ENCODE measurements around the gene SLA2.
"Not testable (repeated sequence)": the region's sequence is repeated elsewhere in the genome, so short reads cannot be mapped to it uniquely, and the experiment has no call there.

SLA2 gene

DNA sequence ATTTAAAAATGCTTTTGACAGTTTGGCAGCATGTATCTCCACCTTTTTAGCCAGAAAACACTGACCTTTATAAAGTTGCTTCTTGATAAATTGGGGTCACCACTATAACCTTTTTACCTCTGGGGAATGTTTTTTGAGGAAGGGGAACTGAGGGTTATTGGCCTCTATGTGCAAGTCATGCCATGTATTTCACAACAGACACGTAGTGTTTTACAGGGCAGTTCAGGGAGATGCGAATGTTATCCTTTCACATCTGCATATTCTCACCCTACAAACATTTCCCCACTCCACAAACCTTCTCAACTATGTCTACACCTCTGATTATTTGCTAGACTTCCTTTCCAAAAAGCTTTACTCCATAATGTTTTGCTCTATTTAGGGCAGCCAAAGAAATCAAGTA is 17.0 kb upstream of the SLA2 start:
- Mint-ChIP-seq H3K27ac (no peak overlapping the region), H3K9me3 (no peaks in the 10 kb centered on the region), H3K4me1 (ENCODE audit: low read depth) (peaks cover 14% of the 10 kb centered on the region), H3K4me3 (no peak overlapping the region), H3K27me3 (ENCODE audit: low read depth) (no peaks in the 10 kb centered on the region), H3K36me3 (ENCODE audit: low read depth) (peaks cover 27% of the 10 kb centered on the region)
- no peak for DNase-seq (ENCODE audit: low spot score)

DNA sequence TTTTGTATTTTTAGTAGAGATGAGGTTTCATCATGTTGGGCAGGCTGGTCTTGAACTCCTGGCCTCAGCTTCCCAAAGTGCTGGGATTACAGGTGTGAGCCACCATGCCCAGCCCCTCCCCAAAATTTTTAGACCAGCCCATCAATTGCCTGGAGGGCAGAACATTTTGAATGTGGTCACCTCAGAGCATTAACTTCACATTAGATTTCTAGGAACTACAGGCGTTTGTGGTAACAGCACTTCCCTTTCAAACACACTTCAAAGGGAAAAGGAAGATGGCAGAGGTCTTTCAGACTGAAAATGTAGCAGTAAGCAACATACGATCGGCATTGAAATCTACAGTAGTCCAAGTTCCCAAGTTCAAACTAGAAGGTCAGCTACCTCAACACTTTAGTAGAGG is 12.3 kb upstream of the SLA2 start:
- Mint-ChIP-seq H3K4me1 (ENCODE audit: low read depth) (peaks cover 26% of the 10 kb centered on the region), H3K36me3 (ENCODE audit: low read depth) (peaks cover 23% of the 10 kb centered on the region), H3K4me3 (peak overlapping the region; percentile 75)

DNA sequence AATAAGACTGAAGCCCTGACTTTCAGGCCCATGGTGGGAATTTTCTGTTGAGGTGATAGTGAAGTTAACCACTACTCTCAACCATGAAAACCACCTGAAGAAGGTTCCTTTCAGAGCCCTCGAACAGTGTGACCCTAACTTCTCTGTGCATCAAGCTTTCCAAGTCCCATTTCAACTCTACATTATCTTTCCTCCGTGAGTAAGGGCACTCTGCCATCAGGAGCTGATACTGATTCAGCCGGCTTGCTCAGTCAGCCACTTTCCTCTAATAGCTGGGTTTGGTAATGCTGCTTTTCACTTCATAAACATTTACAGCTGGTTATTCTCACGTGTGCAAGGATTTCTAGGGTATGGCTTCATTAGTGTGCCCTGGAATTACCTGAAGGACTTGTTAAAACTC is 10.7 kb upstream of the SLA2 start:
- Mint-ChIP-seq H3K9me3 (no peaks in the 10 kb centered on the region), H3K36me3 (ENCODE audit: low read depth) (peaks cover 26% of the 10 kb centered on the region), H3K27me3 (ENCODE audit: low read depth) (no peaks in the 10 kb centered on the region), H3K27ac (no peak overlapping the region), H3K4me1 (ENCODE audit: low read depth) (peaks cover 26% of the 10 kb centered on the region), H3K4me3 (no peak overlapping the region)
- DNase-seq (ENCODE audit: low spot score) = no peak

More for the DNA sequence above, 12.3 kb upstream of the SLA2 start:
- Mint-ChIP-seq H3K27me3 (ENCODE audit: low read depth) (no peaks in the 10 kb centered on the region), H3K27ac (peak overlapping the region; percentile 85), H3K9me3 (no peaks in the 10 kb centered on the region)
- DNase-seq (ENCODE audit: low spot score) = no peak

DNA sequence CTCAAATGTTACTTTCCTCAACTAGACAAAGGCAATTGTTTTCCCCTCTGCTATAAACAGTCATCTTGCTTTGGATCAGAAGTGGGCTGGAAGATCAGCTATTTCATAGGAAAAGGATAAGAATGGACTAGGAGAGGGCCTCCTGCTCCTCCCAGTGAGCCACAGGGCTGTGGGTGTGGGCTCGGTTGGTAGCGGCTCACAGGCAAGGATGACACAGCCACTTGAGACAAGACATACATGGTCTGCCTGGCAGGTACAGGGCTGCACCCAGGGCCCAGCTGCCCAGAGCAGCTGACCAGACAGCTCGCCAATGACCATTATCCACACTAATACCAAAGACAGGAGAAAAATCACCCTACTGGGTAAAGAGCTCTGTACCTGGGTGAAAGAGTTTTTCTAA is 9.0 kb upstream of the SLA2 start:
- H3K27ac Mint-ChIP-seq = no peak overlapping the region
- no peak for DNase-seq (ENCODE audit: low spot score)
- H3K9me3 Mint-ChIP-seq = no peaks in the 10 kb centered on the region
- H3K4me3 Mint-ChIP-seq = no peak overlapping the region
- peaks cover 22% of the 10 kb centered on the region for H3K4me1 Mint-ChIP-seq (ENCODE audit: low read depth)
- H3K27me3 Mint-ChIP-seq (ENCODE audit: low read depth) = no peaks in the 10 kb centered on the region
- H3K36me3 Mint-ChIP-seq (ENCODE audit: low read depth) = peaks cover 23% of the 10 kb centered on the region

DNA sequence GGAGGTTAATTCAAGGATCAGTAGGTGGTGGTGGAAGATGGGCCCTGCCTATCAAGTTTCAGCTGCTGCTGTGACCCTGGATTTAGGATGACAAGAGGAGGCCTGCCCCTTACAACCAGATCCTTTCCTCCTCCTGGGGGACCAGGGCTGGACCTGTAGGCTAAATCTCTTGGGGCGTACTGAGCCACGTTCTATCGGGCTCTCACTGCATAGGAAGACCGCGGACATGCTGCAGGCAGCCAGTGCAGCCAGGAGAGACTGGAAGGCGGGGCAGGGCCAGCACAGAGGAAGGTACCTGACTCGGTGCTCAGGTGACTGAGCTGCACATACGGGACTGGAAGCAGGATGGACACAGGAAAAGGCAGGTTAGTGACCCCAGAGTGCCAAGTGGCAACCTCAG is 8.5 kb upstream of the SLA2 start:
- Mint-ChIP-seq H3K4me1 (ENCODE audit: low read depth) (peaks cover 22% of the 10 kb centered on the region), H3K4me3 (no peak overlapping the region), H3K9me3 (no peaks in the 10 kb centered on the region), H3K27ac (no peak overlapping the region), H3K36me3 (ENCODE audit: low read depth) (peaks cover 23% of the 10 kb centered on the region), H3K27me3 (ENCODE audit: low read depth) (no peaks in the 10 kb centered on the region)
- DNase-seq (ENCODE audit: low spot score) = no peak

DNA sequence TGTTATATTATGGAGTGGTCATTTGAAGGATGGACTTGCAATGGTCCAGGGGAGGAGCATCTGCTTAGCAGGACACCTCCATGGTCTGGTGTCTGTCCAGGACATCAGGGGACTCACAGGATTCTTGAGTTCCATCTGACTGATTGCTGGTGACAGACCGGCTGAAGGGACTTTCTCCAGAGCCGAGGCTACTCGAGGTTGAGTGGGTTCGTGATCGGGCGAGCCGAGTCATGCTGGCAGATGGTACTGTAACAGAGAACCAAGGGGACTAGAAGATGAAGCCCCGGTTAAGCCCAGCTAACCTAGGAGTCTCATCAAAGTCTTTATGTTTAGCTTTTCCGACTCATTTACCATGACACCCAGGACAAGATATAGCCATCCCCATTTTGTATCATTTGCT is 7.5 kb upstream of the SLA2 start:
- peaks cover 16% of the 10 kb centered on the region for H3K4me1 Mint-ChIP-seq (ENCODE audit: low read depth)
- no peaks in the 10 kb centered on the region for H3K27me3 Mint-ChIP-seq (ENCODE audit: low read depth)
- DNase-seq (ENCODE audit: low spot score) = no peak
- H3K36me3 Mint-ChIP-seq (ENCODE audit: low read depth) = peaks cover 19% of the 10 kb centered on the region
- no peak overlapping the region for H3K27ac Mint-ChIP-seq
- no peaks in the 10 kb centered on the region for H3K9me3 Mint-ChIP-seq
- H3K4me3 Mint-ChIP-seq = no peak overlapping the region

DNA sequence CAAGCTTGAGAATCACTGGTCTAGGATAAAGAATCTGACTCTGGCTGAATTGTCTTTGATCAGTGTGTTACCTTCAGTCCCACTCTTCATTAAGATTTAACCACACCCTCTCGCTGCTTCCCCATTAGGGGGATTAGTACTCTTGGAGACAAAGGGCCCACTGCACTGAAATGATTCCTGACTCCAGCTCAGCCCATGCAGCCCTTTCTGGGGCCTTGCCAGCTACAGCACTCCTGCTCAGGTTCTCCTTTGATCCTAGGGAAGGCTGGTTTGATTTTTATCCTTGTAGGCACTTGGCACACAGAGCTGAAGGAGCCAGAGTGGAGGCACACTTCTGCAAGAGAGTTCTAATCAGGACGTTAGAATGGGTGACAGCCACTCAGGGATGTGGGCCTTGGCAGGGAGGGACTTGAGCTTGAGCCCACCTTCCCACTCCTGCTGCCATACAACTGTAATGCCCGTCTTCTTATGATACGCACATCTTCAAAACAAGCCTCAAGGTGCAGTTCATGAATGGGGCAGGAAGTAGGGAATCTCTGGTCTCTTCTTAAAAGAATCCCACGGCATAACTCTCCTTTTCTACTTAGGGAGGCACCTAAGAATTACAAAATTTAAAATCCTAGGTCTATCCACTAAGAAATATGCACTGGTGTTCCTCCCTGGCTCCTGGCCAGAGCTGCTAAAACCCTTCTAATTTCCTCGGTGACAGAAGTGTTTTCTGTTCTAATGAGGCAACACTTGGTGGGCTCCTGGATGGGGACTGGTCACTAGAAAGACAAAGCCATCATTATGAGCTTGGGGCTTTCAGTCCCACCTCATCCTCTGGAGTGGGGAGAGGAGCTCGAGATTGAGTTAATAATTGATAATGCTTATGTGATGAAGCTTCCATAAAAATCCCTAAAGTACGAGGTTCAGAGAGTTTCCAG is 1.5 kb upstream of the SLA2 start:
- Mint-ChIP-seq H3K4me1 (ENCODE audit: low read depth) (peaks cover 31% of the 10 kb centered on the region), H3K27ac (peak overlapping the region; percentile 69), H3K9me3 (no peaks in the 10 kb centered on the region), H3K27me3 (ENCODE audit: low read depth) (no peaks in the 10 kb centered on the region), H3K36me3 (ENCODE audit: low read depth) (peaks cover 21% of the 10 kb centered on the region), H3K4me3 (peak overlapping the region; percentile 53)
- DNase-seq (ENCODE audit: low spot score) = no peak

DNA sequence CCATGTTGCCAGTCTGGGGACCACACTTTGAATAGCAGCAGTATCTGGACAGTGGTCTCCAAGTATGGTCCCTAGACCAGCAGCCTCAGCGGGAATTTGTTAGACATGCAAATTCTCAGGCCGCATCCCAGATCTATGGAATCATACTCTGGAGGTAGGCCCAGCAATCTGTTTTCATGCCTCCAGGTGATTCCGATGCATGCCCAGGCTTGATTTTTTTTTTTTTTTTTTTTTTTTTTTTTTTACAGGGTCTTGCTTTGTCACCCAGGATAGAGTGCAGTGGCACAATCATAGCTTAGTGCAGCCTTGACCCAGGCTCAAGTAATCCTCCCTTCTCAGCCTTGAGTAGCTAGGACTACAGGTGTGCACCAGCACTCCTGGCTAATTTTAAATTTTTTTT is 682 bp upstream of the SLA2 start:
- Mint-ChIP-seq H3K27ac (peak overlapping the region; percentile 97), H3K9me3 (no peaks in the 10 kb centered on the region), H3K4me3 (peak overlapping the region; percentile 99), H3K36me3 (ENCODE audit: low read depth) (peaks cover 27% of the 10 kb centered on the region), H3K4me1 (ENCODE audit: low read depth) (peaks cover 35% of the 10 kb centered on the region), H3K27me3 (ENCODE audit: low read depth) (no peaks in the 10 kb centered on the region)
- DNase-seq (ENCODE audit: low spot score) = no peak

DNA sequence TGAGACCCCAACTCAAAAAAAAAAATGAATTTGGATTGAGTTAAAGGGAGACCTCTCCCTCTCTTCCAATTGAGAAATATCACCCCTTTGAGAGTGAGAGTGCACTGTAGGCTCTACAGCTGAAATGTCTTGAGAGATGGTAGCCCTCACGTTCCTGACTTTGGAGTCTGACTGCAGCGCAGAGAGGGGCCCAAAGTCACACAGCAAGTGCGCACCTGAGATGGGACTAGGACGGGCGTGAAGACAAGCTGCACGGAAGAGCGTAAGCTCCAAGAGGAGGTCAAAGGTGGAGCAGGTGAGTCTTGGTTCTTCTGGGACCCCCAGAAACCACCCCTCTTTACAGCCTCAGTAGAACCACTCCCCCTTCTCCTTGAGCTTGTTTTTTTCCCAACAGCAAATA is 643 bp downstream of the SLA2 start:
- H3K9me3 Mint-ChIP-seq = no peaks in the 10 kb centered on the region
- peaks cover 32% of the 10 kb centered on the region for H3K36me3 Mint-ChIP-seq (ENCODE audit: low read depth)
- peak overlapping the region; percentile 99 for H3K4me3 Mint-ChIP-seq
- peaks cover 35% of the 10 kb centered on the region for H3K4me1 Mint-ChIP-seq (ENCODE audit: low read depth)
- DNase-seq (ENCODE audit: low spot score) = no peak
- H3K27me3 Mint-ChIP-seq (ENCODE audit: low read depth) = no peaks in the 10 kb centered on the region
- H3K27ac Mint-ChIP-seq = peak overlapping the region; percentile 97

DNA sequence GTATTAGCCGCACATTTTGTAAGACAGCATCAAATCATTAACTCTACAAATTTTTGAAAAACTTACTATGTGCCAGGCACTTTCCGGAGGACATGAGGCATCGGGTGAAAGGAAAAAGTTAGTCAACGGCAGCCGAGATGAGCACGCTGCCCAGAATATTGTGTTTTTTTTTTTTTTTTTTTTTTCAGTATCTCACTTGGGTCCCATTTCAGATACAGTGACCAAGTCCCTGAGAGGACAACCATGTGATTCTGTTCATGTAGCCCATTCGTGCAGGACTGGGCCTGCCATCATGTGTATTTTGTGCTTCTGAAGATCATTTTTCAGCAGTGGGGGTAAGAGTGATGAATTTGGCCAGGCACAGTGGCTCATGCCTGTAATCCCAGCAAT is 1.3 kb downstream of the SLA2 start:
- no peak for DNase-seq (ENCODE audit: low spot score)
- no peaks in the 10 kb centered on the region for H3K27me3 Mint-ChIP-seq (ENCODE audit: low read depth)
- peaks cover 35% of the 10 kb centered on the region for H3K4me1 Mint-ChIP-seq (ENCODE audit: low read depth)
- no peaks in the 10 kb centered on the region for H3K9me3 Mint-ChIP-seq
- peaks cover 33% of the 10 kb centered on the region for H3K36me3 Mint-ChIP-seq (ENCODE audit: low read depth)
- H3K27ac Mint-ChIP-seq = peak overlapping the region; percentile 97
- H3K4me3 Mint-ChIP-seq = peak overlapping the region; percentile 99

DNA sequence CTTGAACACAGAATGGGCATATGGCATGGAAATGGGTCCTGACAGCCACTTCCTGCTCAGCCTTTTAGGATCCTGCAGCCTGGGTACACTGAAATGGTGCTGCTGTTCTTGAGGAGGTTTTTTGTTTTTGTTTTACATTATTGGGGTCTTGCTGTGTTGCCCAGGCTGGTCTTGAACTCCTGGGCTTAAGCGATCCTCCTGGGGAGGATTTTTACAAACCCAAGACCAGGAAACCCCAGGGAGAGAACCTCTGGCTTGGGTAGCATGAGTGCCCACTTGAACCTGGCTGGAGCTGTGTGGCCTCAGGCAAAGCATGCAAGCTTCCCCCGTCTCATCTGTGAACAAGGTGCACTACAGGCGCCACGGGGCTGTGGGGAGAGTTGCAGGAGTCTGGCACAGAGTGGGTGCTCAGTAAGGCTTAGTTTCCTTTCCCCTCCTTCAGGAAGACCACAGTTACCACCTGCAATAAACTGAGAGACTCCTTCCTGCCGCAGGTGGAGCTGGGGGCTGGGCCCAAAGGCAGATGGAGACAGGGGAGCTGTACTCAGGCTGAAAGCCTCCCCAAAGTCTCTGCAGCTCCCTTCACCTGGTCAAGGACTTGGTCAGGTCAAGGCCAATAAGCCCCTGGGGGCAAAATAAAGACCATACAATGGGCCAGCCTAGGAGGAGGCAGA is 1.8 kb downstream of the SLA2 start:
- Mint-ChIP-seq H3K4me3 (peak overlapping the region; percentile 99), H3K4me1 (ENCODE audit: low read depth) (peaks cover 35% of the 10 kb centered on the region), H3K9me3 (no peaks in the 10 kb centered on the region), H3K36me3 (ENCODE audit: low read depth) (peaks cover 36% of the 10 kb centered on the region), H3K27me3 (ENCODE audit: low read depth) (no peaks in the 10 kb centered on the region), H3K27ac (peak overlapping the region; percentile 97)
- peak; percentile 58 for DNase-seq (ENCODE audit: low spot score)

DNA sequence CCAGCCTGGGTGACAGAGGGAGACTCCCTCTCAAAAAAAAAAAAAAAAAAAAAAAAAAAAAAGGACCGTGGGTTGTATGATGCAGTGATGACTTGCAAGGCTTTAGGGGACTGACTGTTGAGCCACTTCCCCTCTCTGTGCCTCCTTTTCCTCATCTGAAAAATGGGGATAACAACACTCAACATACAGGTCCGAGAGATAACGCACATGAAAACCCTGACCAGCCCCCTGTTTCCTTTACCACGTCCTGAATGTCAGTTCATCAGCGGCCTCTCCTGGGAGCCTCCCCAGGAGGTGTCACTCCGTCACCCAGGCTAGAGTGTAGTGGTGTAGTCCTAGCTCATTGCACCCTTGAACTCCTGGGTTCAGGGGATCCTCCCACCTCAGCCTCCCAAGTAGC is 3.9 kb downstream of the SLA2 start:
- H3K27ac Mint-ChIP-seq = peak overlapping the region; percentile 63
- no peaks in the 10 kb centered on the region for H3K9me3 Mint-ChIP-seq
- H3K36me3 Mint-ChIP-seq (ENCODE audit: low read depth) = peaks cover 48% of the 10 kb centered on the region
- no peaks in the 10 kb centered on the region for H3K27me3 Mint-ChIP-seq (ENCODE audit: low read depth)
- peaks cover 34% of the 10 kb centered on the region for H3K4me1 Mint-ChIP-seq (ENCODE audit: low read depth)
- DNase-seq (ENCODE audit: low spot score) = no peak
- peak overlapping the region; percentile 99 for H3K4me3 Mint-ChIP-seq

DNA sequence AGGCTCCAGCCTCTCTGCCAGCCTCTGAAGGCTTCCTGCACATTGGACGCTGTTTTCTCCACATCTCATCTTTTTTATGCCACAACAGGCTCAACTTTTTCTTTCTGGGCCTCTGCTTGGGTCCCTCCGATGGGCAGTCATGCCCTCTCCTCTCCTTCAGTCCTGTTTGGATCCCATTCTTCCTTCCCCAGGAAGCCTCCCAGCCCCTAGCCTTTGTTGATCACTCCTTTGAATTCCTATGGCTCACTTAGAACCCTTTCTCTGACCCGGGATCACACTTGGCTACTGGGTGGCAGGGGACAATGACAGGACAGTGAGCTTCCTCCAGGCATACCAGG is 4.5 kb downstream of the SLA2 start:
- Mint-ChIP-seq H3K9me3 (no peaks in the 10 kb centered on the region), H3K27ac (peak overlapping the region; percentile 43), H3K27me3 (ENCODE audit: low read depth) (no peaks in the 10 kb centered on the region), H3K36me3 (ENCODE audit: low read depth) (peaks cover 50% of the 10 kb centered on the region), H3K4me1 (ENCODE audit: low read depth) (peaks cover 28% of the 10 kb centered on the region), H3K4me3 (no peak overlapping the region)
- no peak for DNase-seq (ENCODE audit: low spot score)

DNA sequence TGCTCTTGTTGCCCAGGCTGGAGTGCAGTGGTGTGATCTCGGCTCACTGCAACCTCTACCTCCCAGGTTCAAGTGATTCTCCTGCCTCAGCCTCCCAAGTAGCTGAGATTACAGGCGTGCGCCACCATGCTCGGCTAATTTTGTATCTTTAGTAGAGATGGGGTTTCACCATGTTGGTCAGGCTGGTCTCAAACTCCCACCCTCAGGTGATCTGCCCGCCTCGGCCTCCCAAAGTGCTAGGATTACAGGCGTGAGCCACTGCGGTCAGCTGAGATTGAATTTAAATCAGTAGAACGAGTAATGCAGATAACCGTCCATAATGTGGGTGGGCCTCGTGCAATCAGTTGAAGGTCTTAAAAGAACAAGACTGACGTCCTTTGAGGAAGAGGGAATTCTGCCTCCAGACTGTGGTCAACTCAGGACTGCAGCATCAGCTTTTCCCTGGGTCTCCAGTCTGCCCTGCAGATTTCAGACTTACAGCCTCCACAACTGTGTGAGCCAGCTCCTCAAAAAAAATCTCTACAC is 7.1 kb downstream of the SLA2 start:
- H3K27ac Mint-ChIP-seq; H3K4me3 Mint-ChIP-seq; H3K27me3 Mint-ChIP-seq (ENCODE audit: low read depth); DNase-seq (ENCODE audit: low spot score); H3K9me3 Mint-ChIP-seq: not testable (repeated sequence)
- Mint-ChIP-seq H3K4me1 (ENCODE audit: low read depth) (peaks cover 16% of the 10 kb centered on the region), H3K36me3 (ENCODE audit: low read depth) (peaks cover 52% of the 10 kb centered on the region)

Data from T-helper 2 cell treated with Interferon-gamma antibody and Interleukin-4, amounts not matched to agents 5 μg/mL and 100 μg/mL, for 36 hours (primary cell).